HTERT RPE-1 (cell line): ENCODE measurements around the gene SRL.
"Not testable (repeated sequence)": the region's sequence is repeated elsewhere in the genome, so short reads cannot be mapped to it uniquely, and the experiment has no call there.

Experiments used
- in situ Hi-C: fragments of 300-500 bp; cut with MboI; formaldehyde crosslinking; loops from 4 replicates; pipeline ENCODE4 v1.14.3; 2020; ENCODE audit warnings: low sequenced_read_pairs

SRL gene

DNA sequence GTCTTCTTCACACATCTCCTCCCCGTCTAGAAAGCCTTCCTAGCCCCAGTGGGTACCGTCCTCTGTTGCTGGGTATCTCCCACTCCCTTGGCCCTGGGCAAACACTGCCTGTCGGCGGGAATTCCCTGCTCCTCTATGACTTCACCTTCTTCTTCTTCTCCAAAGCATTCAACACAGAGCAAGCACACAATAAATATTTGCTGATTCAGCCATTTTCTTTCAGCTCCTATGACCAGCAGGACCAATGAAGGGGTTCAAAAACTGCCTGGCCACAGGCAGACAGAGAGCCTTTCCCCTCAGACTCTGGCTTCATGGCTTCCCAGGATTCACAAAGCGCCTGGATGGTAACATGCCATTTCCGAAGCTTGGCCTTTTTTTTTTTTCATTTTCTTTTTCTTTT, 72.5 kb downstream of the SRL start:
- in situ Hi-C loops = no loop called here

DNA sequence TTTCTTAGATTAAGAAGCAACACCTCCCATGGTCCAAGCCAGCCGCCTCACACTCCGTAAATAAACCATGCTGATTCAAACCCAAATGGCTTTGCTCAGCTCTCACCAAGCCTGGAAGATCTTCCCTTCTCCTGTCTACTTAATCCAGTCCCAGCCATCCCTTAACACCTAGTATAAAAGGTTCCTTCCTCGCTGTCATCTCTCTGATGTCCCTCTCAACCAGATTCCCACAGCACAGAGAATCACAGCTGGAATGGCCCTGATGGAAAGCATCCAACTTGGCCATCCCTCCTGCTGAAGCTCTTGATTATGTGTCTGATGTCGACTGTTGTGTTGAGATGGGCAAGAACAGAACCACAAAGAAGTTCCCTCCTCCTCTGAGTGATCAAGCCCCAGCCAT, 75.1 kb downstream of the SRL start:
- in situ Hi-C loops = no loop called here

DNA sequence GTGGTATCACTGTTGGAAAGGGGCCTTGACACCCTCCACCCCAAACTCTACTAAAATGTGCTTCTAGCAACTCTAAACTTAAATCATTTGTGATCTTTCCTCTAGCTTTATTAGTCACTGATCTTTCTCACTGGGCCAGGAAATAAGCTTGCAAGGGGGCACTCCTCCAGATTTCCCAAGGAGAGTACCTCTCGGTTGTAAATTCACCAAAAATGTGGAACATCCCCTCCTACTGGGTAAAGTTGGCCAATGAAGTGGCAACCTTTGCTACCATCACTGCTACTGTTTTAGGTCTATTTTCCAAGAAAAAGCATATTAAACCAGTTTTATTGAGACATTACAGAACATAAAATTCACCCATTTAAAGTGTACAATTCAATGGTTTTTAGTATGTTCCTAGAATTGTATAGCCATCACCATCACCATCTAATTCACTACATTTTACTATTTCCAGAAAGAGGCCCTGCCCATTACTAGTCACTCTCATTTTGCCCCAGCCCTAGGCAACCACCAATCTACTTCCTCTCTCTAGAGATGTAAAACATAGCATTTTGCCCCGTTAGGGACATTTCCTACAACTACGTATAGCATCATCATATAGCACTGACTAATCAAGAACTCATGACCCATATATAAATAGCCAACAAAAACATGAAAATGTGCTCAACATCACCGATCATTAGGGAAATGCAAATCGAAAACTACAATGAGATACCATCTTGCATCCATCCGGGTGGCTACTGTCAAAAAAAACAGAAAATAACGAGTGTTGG, 81.0 kb downstream of the SRL start:
- in situ Hi-C loops = no loop called here

GRCh38 chr16:4159726-4160125, 82.2 kb downstream of the SRL start:
- in situ Hi-C loops = no loop called here

GRCh38 chr16:4158143-4159093, 83.5 kb downstream of the SRL start:
- in situ Hi-C loops = no loop called here

DNA sequence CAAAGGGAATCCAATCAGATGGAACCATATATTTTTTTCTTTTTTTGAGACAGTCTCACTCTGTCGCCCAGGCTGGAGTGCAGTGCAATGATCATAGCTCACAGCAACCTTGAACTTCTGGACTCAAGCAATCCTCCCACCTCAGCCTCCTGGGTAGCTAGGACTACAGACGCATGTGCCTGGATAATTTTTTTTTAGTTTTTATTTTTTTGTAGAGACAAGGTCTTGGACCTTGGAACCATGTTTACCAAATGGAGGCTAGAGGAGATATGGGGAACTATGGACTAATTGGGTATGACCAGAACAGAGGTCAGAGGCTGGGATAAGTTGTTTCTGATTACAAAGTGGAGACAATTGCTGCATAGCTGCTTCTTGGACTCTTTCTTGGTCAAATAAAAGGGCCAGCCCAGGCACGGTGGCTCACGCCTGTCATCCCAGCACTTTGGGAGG, 84.5 kb downstream of the SRL start:
- in situ Hi-C loops = no loop called here

DNA sequence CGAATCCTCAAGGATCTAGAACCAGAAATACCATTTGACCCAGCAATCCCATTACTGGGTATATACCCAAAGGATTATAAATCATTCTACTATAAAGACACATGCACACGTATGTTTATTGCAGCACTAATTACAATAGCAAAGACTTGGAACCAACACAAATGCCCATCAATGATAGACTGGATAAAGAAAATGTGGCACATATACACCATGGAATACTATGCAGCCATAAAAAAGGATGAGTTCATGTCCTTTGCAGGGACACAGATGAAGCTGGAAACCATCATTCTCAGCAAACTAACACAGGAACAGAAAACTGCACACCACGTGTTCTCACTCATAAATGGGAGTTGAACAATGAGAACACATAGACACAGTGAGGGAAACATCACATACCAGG, 85.4 kb downstream of the SRL start:
- in situ Hi-C loops = not testable (repeated sequence)

GRCh38 chr16:4153364-4153763, 88.5 kb downstream of the SRL start:
- in situ Hi-C loops = not testable (repeated sequence)

GRCh38 chr16:4152267-4152666, 89.6 kb downstream of the SRL start:
- in situ Hi-C loops = no loop called here

DNA sequence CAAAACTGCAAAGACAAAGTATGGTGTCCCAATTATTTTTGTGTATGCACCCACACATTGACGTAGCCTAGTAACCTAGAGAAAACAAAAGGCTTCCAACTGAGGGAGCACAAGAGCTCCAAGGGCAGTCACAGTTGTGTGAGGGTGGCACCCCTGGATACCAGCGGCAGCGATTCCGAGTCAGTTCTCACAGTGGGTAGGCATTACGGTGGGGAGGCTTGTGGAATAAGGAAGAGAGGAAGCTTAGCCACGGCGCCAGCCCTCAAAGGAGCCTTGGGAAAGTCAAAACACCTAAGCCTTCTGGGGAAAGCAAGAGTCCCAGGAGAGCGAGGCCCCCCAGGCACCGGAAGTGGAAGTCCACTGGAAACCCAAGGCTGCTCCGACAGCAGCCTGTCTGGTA, 94.6 kb downstream of the SRL start:
- in situ Hi-C loops = no loop called here

DNA sequence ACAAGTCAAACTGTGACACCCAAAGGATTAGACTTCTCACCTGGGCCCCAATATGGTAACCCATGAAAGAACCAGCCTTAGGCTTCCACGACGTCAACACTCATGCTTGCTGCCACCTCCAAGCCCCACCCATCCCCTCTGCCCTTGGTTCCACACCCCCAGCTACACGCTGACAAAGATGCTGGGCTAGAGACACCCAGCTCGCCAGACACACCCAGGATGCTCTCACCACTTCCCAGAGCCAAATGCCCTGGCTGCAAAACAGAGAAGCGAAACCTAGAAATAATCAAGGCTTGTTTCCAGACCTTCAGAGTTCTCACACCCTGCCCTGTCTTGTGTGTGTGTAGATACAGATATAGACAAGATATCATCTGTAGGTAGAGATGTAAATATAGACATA, 99.6 kb downstream of the SRL start:
- in situ Hi-C loops = no loop called here

GRCh38 chr16:4141604-4142003, 100.3 kb downstream of the SRL start:
- in situ Hi-C loops = no loop called here

GRCh38 chr16:4140652-4141051, 101.2 kb downstream of the SRL start:
- in situ Hi-C loops = no loop called here

DNA sequence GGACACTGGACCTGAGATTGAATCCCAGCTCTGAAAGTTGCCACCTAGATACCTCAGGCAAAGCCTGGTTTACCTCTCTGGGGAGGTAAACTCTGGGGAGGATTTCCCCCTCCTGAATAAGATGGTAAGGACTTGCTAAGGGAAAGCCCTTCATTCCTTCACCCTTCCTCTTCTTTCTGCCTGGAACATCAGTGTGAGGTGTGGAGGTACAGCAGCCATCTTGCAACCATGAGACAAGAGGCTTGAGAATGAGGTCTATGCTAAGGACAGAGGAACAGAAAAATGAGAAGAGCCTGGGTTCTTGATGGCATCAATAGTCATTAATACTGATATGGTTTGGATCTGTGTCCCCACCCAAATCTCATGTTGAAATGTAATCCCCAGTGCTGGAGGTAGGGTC, 101.9 kb downstream of the SRL start:
- in situ Hi-C loops = no loop called here
